GM19395 (cell line): Measurements from ENCODE around the gene SPATS2.
A peak's percentile ranks its signal among the peaks of the same experiment; 100 is the strongest.

Experiments used
- ATAC-seq: cut with Tn5 transposase; IDR thresholded peaks from one replicate; pipeline ENCODE4 v1.9.1; 2021; ENCODE audit warnings: mild to moderate bottlenecking, moderate library complexity; ENCODE audit not compliant: unreplicated experiment

SPATS2 gene

GRCh38 chr12:49538510-49539403, 171.5 kb downstream of the SPATS2 start, which contains the start of gene KCNH3:
Gene KCNH3 (plus strand): TSS chr12:49539030. CDS start chr12:49539417, 387 bp downstream.
- ATAC-seq: peak; percentile 72

- no peak for ATAC-seq
These were observed 172.4 kb downstream of the SPATS2 start for GRCh38 chr12:49539406-49540228.

- no peak for ATAC-seq
These were observed 173.2 kb downstream of the SPATS2 start for GRCh38 chr12:49540229-49541139.

GRCh38 chr12:49541140-49541861, 174.0 kb downstream of the SPATS2 start:
- ATAC-seq: no peak

- ATAC-seq: no peak
These were observed 174.7 kb downstream of the SPATS2 start for GRCh38 chr12:49541911-49542505.

- ATAC-seq: no peak
These were observed 175.4 kb downstream of the SPATS2 start for GRCh38 chr12:49542592-49543160.

- ATAC-seq: no peak
These were observed 176.1 kb downstream of the SPATS2 start for GRCh38 chr12:49543221-49543913.

- ATAC-seq: no peak
These were observed 176.9 kb downstream of the SPATS2 start for GRCh38 chr12:49543914-49544815.

GRCh38 chr12:49545815-49546214, 178.6 kb downstream of the SPATS2 start:
- no peak for ATAC-seq

- ATAC-seq: no peak
These were observed 179.2 kb downstream of the SPATS2 start for GRCh38 chr12:49546481-49546880.

- no peak for ATAC-seq
These were observed 179.9 kb downstream of the SPATS2 start for GRCh38 chr12:49547090-49547690.

- ATAC-seq: no peak
These were observed 181.2 kb downstream of the SPATS2 start for GRCh38 chr12:49548481-49548821.

- no peak for ATAC-seq
These were observed 181.8 kb downstream of the SPATS2 start for GRCh38 chr12:49548822-49549648.

- ATAC-seq: no peak
These were observed 182.8 kb downstream of the SPATS2 start for GRCh38 chr12:49549735-49550692.

- no peak for ATAC-seq
These were observed 183.5 kb downstream of the SPATS2 start for GRCh38 chr12:49550693-49551252.
